ENCODE results near the gene ZNF155.

GRCh38 chr19:44024900-44025216 lies 40.9 kb downstream of the ZNF155 start:
- no peak for TF ChIP-seq EZH2 (IDR thresholded peaks at IDR 0.05; ENCODE audit: borderline replicate concordance, low read length)
- TF ChIP-seq, protein P1, sequence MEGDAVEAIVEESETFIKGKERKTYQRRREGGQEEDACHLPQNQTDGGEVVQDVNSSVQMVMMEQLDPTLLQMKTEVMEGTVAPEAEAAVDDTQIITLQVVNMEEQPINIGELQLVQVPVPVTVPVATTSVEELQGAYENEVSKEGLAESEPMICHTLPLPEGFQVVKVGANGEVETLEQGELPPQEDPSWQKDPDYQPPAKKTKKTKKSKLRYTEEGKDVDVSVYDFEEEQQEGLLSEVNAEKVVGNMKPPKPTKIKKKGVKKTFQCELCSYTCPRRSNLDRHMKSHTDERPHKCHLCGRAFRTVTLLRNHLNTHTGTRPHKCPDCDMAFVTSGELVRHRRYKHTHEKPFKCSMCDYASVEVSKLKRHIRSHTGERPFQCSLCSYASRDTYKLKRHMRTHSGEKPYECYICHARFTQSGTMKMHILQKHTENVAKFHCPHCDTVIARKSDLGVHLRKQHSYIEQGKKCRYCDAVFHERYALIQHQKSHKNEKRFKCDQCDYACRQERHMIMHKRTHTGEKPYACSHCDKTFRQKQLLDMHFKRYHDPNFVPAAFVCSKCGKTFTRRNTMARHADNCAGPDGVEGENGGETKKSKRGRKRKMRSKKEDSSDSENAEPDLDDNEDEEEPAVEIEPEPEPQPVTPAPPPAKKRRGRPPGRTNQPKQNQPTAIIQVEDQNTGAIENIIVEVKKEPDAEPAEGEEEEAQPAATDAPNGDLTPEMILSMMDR (conservative IDR thresholded peaks at IDR 0.05 in 1 of 2, IDR thresholded peaks at IDR 0.05 in 1 of 2; ENCODE audit: extremely low read depth in 1 of 2, insufficient read depth in 1 of 2, low read depth in 1 of 2, low read length in 2 of 2): no peak

Data from mammary epithelial cell (primary cell).